A673 (cell line): ENCODE measurements around the gene PTH2. TPM values are rescaled to one million over a fixed set of nuclear protein-coding genes. Genes with fewer than 3 reads are reported as not detected.

Source experiments
- BruUV-seq: library from RNA; stranded (reverse); fragments of 400-500 nt; replicated peaks from 2 replicates; lab custom pipeline; 2021; lab: Mats Ljungman, UMichigan
- CTCF ChIA-PET: fragments of 300-600 bp; sonication (Branson Sonifier 250); formaldehyde crosslinking; loops from one replicate; lab custom pipeline; 2022; ENCODE audit warnings: antibody characterized with exemption; lab: Charles Lee
- POLR2A ChIA-PET: fragments of 300-600 bp; sonication (Branson Sonifier 250); formaldehyde crosslinking; loops from one replicate; lab custom pipeline; 2022; ENCODE audit warnings: antibody characterized with exemption; ENCODE audit not compliant: low non-redundant PET; lab: Charles Lee
- DNase-seq: peaks from one replicate; pipeline ENCODE4 v3.0.0-alpha.2; 2015; ENCODE audit warnings: low spot score
- H3K27ac ChIP-seq: fragments of 200-600 bp; sonication (generic); 2 replicates; pipeline ENCODE4 v1.5.1; 2016; ENCODE audit warnings: mixed run types, low read depth, mild to moderate bottlenecking, mixed read lengths, antibody characterized with exemption, low read length; ENCODE audit not compliant: poor library complexity, severe bottlenecking
- H3K27me3 ChIP-seq: fragments of 200-600 bp; sonication (generic); replicated peaks from 2 replicates; pipeline ENCODE4 v1.6.1; 2017; ENCODE audit warnings: mixed run types, low read depth, mild to moderate bottlenecking, mixed read lengths, antibody characterized with exemption, low read length; ENCODE audit not compliant: insufficient read depth, poor library complexity
- H3K36me3 ChIP-seq: fragments of 200-600 bp; sonication (generic); 2 replicates; pipeline ENCODE4 v1.6.1; 2016; ENCODE audit warnings: mixed run types, mild to moderate bottlenecking, mixed read lengths, antibody characterized with exemption, low read length; ENCODE audit not compliant: insufficient read depth, poor library complexity, severe bottlenecking
- H3K4me1 ChIP-seq: fragments of 200-600 bp; sonication (generic); 2 replicates; pipeline ENCODE4 v1.6.1; 2017; ENCODE audit warnings: mixed run types, mild to moderate bottlenecking, mixed read lengths, antibody characterized with exemption, low read length; ENCODE audit not compliant: insufficient read depth, poor library complexity, severe bottlenecking
- H3K4me3 ChIP-seq: fragments of 200-600 bp; sonication (generic); 2 replicates; pipeline ENCODE4 v1.5.1; 2016; ENCODE audit warnings: low read depth, mixed run types, mild to moderate bottlenecking, mixed read lengths, low read length; ENCODE audit not compliant: poor library complexity, severe bottlenecking
- H3K9me3 ChIP-seq: fragments of 200-600 bp; sonication (generic); 2 replicates; pipeline ENCODE4 v1.6.1; 2016; ENCODE audit warnings: mixed run types, low read depth, mild to moderate bottlenecking, mixed read lengths, antibody characterized with exemption, low read length; ENCODE audit not compliant: poor library complexity, severe bottlenecking
- CTCF ChIP-seq: fragments of 300-800, 200-600 bp; sonication (generic); conservative IDR thresholded peaks from 2 replicates; pipeline ENCODE4 v1.5.1; 2017; ENCODE audit warnings: low read depth, mild to moderate bottlenecking, antibody characterized with exemption, low read length, moderate library complexity, mixed read lengths
- EZH2 ChIP-seq: fragments of 200-600 bp; sonication (generic); IDR thresholded peaks from 2 replicates; pipeline ENCODE4 v1.6.1; 2017; ENCODE audit warnings: borderline replicate concordance, low read depth, mild to moderate bottlenecking, mixed read lengths, antibody characterized with exemption, low read length; ENCODE audit not compliant: poor library complexity, severe bottlenecking
- intact Hi-C: fragments of 100-400 bp; cut with micrococcal nuclease; formaldehyde crosslinking; loops from one replicate; pipeline ENCODE4 v1.10.0; 2022; ENCODE audit not compliant: unreplicated experiment
- total RNA-seq: library from RNA; stranded (reverse); gene quantifications from 2 replicates; pipeline ENCODE4 v1.2.3, GENCODE V29; 2021

Gene PTH2
- total RNA-seq, 1 experiment from 2014 or later = not detected

- Histone ChIP-seq H3K27ac (no peak overlapping the region), H3K36me3 (no peaks in the 10 kb centered on the region), H3K4me3 (no peak overlapping the region), H3K4me1 (peaks cover 10% of the 10 kb centered on the region), H3K9me3 (no peaks in the 10 kb centered on the region), H3K27me3 (peaks cover 57% of the 10 kb centered on the region)
- DNase-seq = no peak
- ChIA-PET CTCF (interaction anchor here (0.5 kb wide), 1 partner anchor 24 kb away, joined by 7 read pairs; the partner anchor contains the start of gene PIH1D1), POLR2A (no interaction called here)
- BruUV-seq = no TSS peak
- TF ChIP-seq EZH2 (no peak), CTCF (no peak)
- intact Hi-C loops = no loop called here
Observed at GRCh38 chr19:49427855-49428546, 4.8 kb upstream of the PTH2 start.

GRCh38 chr19:49427339-49427738 lies 4.1 kb upstream of the PTH2 start:
- Histone ChIP-seq H3K27me3 (peaks cover 63% of the 10 kb centered on the region), H3K9me3 (no peaks in the 10 kb centered on the region), H3K4me3 (no peak overlapping the region), H3K36me3 (no peaks in the 10 kb centered on the region), H3K27ac (no peak overlapping the region), H3K4me1 (peaks cover 13% of the 10 kb centered on the region)
- TF ChIP-seq EZH2 = no peak
- no peak for TF ChIP-seq CTCF
- intact Hi-C loops = no loop called here
- ChIA-PET POLR2A (no interaction called here), CTCF (interaction anchor here (0.5 kb wide), 1 partner anchor 24 kb away, joined by 7 read pairs; the partner anchor contains the start of gene PIH1D1)
- no TSS peak for BruUV-seq
- DNase-seq = no peak

DNA sequence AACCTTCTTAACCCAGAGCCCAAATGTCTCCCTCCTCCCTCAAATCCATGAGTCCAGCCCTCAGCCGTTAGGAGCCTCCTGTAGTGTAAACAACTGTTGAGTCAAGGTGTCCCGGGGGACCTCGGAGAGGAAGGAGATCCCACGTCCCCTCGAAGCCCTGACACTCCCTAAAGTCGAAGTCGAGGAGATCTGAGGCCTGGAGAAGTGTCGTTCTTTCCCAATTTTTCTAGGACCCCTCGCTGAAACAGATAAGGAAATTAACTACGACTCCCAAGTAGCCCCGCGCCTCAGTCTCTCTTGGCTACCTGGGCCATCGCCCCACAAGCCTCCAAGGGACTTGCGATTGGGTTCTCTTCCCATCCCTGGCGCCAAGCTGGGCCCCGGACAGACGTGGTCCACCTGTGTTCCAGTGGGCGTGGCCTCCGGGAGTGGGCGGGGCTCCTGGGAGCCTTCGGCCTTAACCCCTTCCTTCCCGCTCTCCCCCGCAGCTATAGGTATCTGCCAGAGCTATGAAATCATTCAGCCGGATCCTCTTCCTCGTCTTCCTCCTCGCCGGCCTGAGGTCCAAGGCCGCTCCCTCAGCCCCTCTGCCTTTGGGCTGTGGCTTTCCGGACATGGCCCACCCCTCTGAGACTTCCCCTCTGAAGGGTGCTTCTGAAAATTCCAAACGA lies 2.8 kb upstream of the PTH2 start:
- ChIA-PET CTCF (no interaction called here), POLR2A (interaction anchor here (0.5 kb wide), 1 partner anchor 554 kb away, joined by 3 read pairs; the partner anchor contains the start of gene PPP1R15A)
- Histone ChIP-seq H3K4me3 (no peak overlapping the region), H3K9me3 (no peaks in the 10 kb centered on the region), H3K27me3 (peaks cover 76% of the 10 kb centered on the region), H3K36me3 (no peaks in the 10 kb centered on the region), H3K4me1 (peaks cover 18% of the 10 kb centered on the region), H3K27ac (no peak overlapping the region)
- intact Hi-C loops = no loop called here
- no peak for DNase-seq
- no peak for TF ChIP-seq EZH2
- TF ChIP-seq CTCF = no peak
- no TSS peak for BruUV-seq
